WI38 (cell line): Measurements from ENCODE around the gene SCAI.
"Not testable (repeated sequence)": the region's sequence is repeated elsewhere in the genome, so short reads cannot be mapped to it uniquely, and the experiment has no call there.

Experiments used
- H3K4me3 ChIP-seq: 2 replicates; pipeline ENCODE4 v1.5.1; 2011; ENCODE audit warnings: low read depth, mild to moderate bottlenecking, control low read depth, low read length
- TF ChIP-seq, protein P1 (sequence below): IDR thresholded peaks from 2 replicates; pipeline ENCODE4 v1.5.1; 2012; ENCODE audit warnings: low read depth, mild to moderate bottlenecking, control low read depth, low read length

SCAI gene

DNA sequence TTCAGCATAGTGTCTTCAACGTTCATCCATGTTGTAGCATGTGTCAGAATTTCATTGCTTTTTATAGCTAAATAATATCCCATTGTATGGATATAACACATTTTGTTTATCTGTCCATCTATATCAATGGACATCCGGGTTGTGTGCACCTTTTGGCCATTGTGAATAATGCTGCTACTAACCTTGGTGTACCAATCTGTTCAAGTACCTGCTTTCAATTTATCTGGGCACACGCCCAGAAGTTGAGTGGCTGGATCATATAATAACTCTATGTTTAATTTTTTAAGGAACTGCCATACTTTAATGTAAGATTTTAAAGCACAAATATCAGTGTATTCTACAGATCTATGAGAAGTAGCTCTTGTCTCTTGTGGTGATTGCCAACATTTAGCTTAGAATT is 43.5 kb downstream of the SCAI start:
- TF ChIP-seq, protein P1, sequence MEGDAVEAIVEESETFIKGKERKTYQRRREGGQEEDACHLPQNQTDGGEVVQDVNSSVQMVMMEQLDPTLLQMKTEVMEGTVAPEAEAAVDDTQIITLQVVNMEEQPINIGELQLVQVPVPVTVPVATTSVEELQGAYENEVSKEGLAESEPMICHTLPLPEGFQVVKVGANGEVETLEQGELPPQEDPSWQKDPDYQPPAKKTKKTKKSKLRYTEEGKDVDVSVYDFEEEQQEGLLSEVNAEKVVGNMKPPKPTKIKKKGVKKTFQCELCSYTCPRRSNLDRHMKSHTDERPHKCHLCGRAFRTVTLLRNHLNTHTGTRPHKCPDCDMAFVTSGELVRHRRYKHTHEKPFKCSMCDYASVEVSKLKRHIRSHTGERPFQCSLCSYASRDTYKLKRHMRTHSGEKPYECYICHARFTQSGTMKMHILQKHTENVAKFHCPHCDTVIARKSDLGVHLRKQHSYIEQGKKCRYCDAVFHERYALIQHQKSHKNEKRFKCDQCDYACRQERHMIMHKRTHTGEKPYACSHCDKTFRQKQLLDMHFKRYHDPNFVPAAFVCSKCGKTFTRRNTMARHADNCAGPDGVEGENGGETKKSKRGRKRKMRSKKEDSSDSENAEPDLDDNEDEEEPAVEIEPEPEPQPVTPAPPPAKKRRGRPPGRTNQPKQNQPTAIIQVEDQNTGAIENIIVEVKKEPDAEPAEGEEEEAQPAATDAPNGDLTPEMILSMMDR, result no peak
- no peak overlapping the region for H3K4me3 ChIP-seq

DNA sequence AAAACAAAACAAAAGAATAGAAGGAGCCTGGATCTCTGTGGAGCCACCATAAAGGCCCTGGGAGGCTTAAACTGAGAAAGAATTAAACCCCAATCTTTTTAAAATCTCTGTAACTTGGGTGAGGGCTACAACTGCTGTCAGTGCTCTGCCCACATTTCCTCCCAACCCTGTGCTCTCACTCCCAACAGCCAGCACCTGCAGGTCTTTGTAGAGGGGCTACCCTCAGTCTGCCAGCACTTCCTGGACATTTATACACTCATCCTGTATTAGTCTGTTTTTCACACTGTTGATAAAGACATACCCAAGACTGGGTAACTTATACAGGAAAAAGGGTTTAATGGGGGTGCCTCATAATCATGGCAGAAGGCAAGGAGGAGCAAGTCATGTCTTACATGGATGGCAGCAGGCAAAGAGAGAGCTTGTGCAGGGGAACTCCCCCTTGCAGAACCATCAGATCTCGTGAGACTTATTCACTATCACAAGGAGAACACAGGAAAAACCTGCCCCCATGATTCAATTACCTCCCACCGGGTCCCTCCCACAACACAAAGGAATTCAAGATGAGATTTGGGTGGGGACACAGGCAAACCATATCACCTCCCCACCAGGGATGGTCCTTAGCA is 47.4 kb downstream of the SCAI start:
- TF ChIP-seq, protein P1, result no peak
- H3K4me3 ChIP-seq, result no peak overlapping the region

DNA sequence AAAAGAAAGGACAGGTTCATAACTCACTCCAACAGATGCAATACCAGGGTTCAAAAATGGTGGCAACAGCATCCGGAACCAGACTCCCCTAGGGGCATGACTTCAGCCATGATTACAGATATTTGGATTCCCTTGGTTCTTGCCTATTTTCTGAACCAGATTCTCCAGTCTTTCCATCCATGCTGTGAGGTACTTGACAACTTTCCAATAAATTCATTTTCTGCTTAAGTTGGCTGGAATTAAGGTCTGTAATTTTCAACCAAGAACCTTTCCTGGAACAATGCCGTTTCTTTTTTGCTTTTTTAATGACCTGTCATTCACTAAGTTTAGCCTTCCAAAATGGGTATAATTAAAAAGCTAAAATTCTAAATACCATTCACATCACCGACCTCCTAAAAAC is 52.2 kb downstream of the SCAI start:
- TF ChIP-seq, protein P1, result no peak
- H3K4me3 ChIP-seq, result no peak overlapping the region

DNA sequence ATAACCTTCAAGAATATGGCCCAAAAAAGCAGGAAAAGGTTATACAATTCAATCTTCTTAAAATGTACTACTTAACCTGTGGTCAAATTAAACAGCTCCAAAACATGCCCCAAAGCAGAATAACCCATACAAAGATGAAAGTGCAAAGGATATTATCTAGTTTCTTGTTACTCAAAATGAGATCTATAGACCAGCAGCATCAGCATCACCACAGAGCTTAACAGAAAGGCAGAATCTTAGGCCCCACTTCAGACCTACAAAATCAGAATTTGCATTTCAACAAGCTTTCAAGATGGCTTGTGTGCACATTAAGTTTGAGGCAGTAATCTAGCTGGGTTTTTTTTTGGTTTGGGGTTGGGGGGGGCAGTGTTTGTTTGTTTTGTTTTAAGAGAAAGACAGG is 54.0 kb downstream of the SCAI start:
- TF ChIP-seq, protein P1, result no peak
- H3K4me3 ChIP-seq, result no peak overlapping the region

DNA sequence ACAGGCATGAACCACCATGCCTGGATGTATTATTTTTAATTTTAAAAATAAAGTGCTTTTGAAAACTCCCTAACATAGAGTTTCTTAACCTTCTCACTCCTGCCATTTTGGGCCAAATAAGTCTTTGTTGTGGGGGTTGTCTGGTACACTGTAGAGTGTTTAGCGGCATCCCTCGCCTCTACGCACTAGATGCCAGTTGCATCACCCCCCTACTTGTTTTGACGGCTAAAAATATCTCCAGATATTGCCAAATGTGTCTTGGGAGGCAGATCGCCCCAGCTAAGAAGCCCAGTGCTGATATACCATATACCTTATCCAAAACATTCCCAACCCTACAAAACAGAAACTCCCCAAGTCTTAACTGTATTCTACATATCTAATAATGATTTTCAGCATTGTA is 54.6 kb downstream of the SCAI start:
- H3K4me3 ChIP-seq, result no peak overlapping the region
- TF ChIP-seq, protein P1, result no peak

DNA sequence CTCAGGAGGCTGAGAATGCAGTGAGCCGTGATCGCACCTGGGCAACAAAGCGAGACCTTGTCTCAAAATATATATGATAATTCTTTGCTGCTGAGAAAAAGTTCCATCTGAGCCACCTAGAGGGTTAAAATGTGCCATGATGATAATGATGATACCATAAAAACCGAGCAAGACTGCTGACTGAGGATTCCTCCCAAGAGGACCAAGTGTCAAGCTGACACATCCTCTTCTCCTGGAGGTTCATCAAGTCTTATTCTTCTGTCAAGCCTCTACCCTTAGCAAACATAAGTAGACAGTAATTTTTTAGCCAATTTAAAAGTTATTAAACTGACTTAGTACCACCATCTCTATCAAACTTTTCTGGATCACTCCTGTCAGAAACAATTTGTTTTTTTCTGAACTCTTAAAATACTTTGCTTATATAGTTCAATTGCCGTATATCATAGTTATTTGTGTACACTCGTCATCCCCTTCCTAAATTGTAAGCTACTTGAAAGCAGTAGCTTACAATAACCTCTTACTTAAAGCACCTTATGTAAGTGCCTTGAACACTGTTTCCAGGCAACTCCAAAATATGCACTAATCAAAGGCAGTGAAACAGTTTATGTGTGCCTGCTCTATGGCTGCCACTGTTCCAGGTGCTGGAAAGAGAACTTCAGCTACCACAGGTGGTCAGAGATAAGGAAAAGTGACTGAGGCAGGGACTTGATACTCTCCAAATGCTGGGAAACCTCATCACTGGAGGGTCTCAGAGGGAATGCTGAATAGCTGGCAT is 57.4 kb downstream of the SCAI start:
- H3K4me3 ChIP-seq, result no peak overlapping the region
- TF ChIP-seq, protein P1, result no peak

DNA sequence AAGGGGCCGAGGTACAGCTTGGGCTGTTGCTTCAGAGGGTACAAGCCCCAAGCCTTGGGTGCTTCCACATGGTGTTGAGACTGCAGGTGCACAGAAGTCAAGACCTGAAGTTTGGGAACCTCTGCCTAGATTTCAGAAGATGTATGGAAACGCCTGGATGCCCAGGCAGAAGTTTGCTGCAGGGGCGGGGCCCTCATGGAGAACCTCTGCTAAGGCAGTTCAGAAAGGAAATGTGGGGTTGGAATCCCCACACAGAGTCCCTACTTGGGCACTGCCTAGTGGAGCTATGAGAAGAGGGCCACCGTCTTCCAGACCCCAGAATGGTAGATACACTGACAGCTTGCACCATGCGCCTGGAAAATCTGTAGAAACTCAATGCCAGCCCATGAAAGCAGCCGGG is 61.1 kb downstream of the SCAI start:
- not testable (repeated sequence) for H3K4me3 ChIP-seq

DNA sequence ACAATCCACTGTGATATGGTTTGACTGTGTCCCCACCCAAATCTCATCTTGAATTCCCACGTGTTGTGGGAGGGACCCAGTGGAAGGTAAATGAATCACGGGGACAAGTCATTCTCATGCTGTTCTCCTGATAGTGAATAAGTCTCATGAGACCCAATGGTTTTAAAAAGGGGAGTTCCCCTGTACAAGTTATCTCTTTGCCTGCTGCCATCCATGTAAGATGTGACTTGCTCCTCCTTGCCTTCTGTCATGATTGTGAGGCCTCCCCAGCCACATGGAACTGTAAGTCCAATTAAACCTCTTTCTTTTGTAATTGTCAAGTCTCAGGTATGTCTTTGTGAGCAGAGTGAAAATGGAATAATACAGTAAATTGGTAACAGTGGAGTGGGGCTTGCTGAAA is 62.5 kb downstream of the SCAI start:
- H3K4me3 ChIP-seq, result not testable (repeated sequence)
